ENCODE data around the gene ARHGAP8.
"Not testable (repeated sequence)": the region's sequence is repeated elsewhere in the genome, so short reads cannot be mapped to it uniquely, and the experiment has no call there.

Gene ARHGAP8

GRCh38 chr22:44797181-44797725 lies 44.9 kb downstream of the ARHGAP8 start:
- no peak for DNase-seq (ENCODE audit: low read depth in 1 of 2, low spot score in 1 of 2)
- Histone ChIP-seq H3K27me3 (ENCODE audit: insufficient read depth, poor library complexity, severe bottlenecking) (no peaks in the 10 kb centered on the region), H3K27ac (replicated peaks) (no peak overlapping the region), H3K4me3 (replicated peaks; ENCODE audit: insufficient read depth, low read length) (no peak overlapping the region)
- TF ChIP-seq REST (IDR thresholded peaks at IDR 0.05; ENCODE audit: insufficient replicate concordance, low read depth) = no peak
- no peak for TF ChIP-seq SPI1 (IDR thresholded peaks at IDR 0.05; ENCODE audit: borderline replicate concordance, low read depth)
- no peak for TF ChIP-seq POLR2AphosphoS5 (IDR thresholded peaks at IDR 0.05; ENCODE audit: low read depth)
- no peak for TF ChIP-seq GABPA (IDR thresholded peaks at IDR 0.05; ENCODE audit: low read depth)
- no peak for TF ChIP-seq CTCF (IDR thresholded peaks at IDR 0.05; ENCODE audit: insufficient read depth, low read length)

GRCh38 chr22:44799077-44799945 lies 46.9 kb downstream of the ARHGAP8 start:
- TF ChIP-seq REST (IDR thresholded peaks at IDR 0.05; ENCODE audit: insufficient replicate concordance, low read depth) = no peak
- no peak for TF ChIP-seq GABPA (IDR thresholded peaks at IDR 0.05; ENCODE audit: low read depth)
- peaks cover 2% of the 10 kb centered on the region for H3K27me3 ChIP-seq (ENCODE audit: insufficient read depth, poor library complexity, severe bottlenecking)
- H3K4me3 ChIP-seq (replicated peaks; ENCODE audit: insufficient read depth, low read length) = no peak overlapping the region
- DNase-seq (ENCODE audit: low read depth in 1 of 2, low spot score in 1 of 2) = no peak
- no peak overlapping the region for H3K27ac ChIP-seq (replicated peaks)

- not testable (repeated sequence) for H3K27ac ChIP-seq (replicated peaks); H3K4me3 ChIP-seq (replicated peaks; ENCODE audit: insufficient read depth, low read length); DNase-seq (ENCODE audit: low read depth in 1 of 2, low spot score in 1 of 2); H3K27me3 ChIP-seq (ENCODE audit: insufficient read depth, poor library complexity, severe bottlenecking)
Measured at GRCh38 chr22:44799946-44800634, 47.7 kb downstream of the ARHGAP8 start.

GRCh38 chr22:44801476-44801875 lies 49.1 kb downstream of the ARHGAP8 start:
- no peak for DNase-seq (ENCODE audit: low read depth in 1 of 2, low spot score in 1 of 2)
- TF ChIP-seq GABPA (IDR thresholded peaks at IDR 0.05; ENCODE audit: low read depth) = no peak
- TF ChIP-seq SPI1 (IDR thresholded peaks at IDR 0.05; ENCODE audit: borderline replicate concordance, low read depth) = no peak
- no peak for TF ChIP-seq CTCF (IDR thresholded peaks at IDR 0.05; ENCODE audit: insufficient read depth, low read length)
- no peak for TF ChIP-seq REST (IDR thresholded peaks at IDR 0.05; ENCODE audit: insufficient replicate concordance, low read depth)
- TF ChIP-seq POLR2AphosphoS5 (IDR thresholded peaks at IDR 0.05; ENCODE audit: low read depth) = no peak
- peaks cover 2% of the 10 kb centered on the region for H3K27me3 ChIP-seq (ENCODE audit: insufficient read depth, poor library complexity, severe bottlenecking)
- no peak overlapping the region for H3K27ac ChIP-seq (replicated peaks)
- no peak overlapping the region for H3K4me3 ChIP-seq (replicated peaks; ENCODE audit: insufficient read depth, low read length)

Measured in HL-60 (cell line).